Measurements from ENCODE around the gene NADK. TPM values are rescaled to one million over a fixed set of nuclear protein-coding genes. Genes with fewer than 3 reads are reported as not detected.

Gene NADK
- total and polyA plus RNA-seq, 2 of the 13 experiments (the other 11 are each of a cell fraction or from before 2014, with no cell fraction given) = 56.6 to 60.1 TPM

GRCh38 chr1:1748686-1749321 lies 29.5 kb downstream of the NADK start (continued):
- TF ChIP-seq RFX3 (CRISPR knock-in tag; IDR thresholded peaks at IDR 0.05) = no peak
- no peak for TF ChIP-seq ZNF260 (CRISPR knock-in tag; IDR thresholded peaks at IDR 0.05; ENCODE audit: borderline replicate concordance, low read depth)
- TF ChIP-seq ELF3 (CRISPR knock-in tag; IDR thresholded peaks at IDR 0.05) = peak; percentile 92
- TF ChIP-seq ZNF792 (CRISPR knock-in tag; IDR thresholded peaks at IDR 0.05) = no peak
- no peak for TF ChIP-seq FOXO1 (CRISPR knock-in tag; IDR thresholded peaks at IDR 0.05)
- no peak for TF ChIP-seq ZSCAN31 (CRISPR knock-in tag; IDR thresholded peaks at IDR 0.05; ENCODE audit: low read depth)
- no peak for TF ChIP-seq RELA (CRISPR knock-in tag; IDR thresholded peaks at IDR 0.05)
- TF ChIP-seq BORCS8-MEF2B (CRISPR knock-in tag; IDR thresholded peaks at IDR 0.05) = peak; percentile 51; the same call in 1 of the 2 replicates
- no peak for TF ChIP-seq SIX4 (CRISPR knock-in tag; IDR thresholded peaks at IDR 0.05)
- TF ChIP-seq ZFP41 (CRISPR knock-in tag; IDR thresholded peaks at IDR 0.05; ENCODE audit: borderline replicate concordance) = no peak
- TF ChIP-seq ZNF180 (CRISPR knock-in tag; IDR thresholded peaks at IDR 0.05; ENCODE audit: borderline replicate concordance, low read depth) = no peak
- no peak for TF ChIP-seq SRF (IDR thresholded peaks at IDR 0.05; ENCODE audit: low read depth, low read length)
- TF ChIP-seq, protein P1, sequence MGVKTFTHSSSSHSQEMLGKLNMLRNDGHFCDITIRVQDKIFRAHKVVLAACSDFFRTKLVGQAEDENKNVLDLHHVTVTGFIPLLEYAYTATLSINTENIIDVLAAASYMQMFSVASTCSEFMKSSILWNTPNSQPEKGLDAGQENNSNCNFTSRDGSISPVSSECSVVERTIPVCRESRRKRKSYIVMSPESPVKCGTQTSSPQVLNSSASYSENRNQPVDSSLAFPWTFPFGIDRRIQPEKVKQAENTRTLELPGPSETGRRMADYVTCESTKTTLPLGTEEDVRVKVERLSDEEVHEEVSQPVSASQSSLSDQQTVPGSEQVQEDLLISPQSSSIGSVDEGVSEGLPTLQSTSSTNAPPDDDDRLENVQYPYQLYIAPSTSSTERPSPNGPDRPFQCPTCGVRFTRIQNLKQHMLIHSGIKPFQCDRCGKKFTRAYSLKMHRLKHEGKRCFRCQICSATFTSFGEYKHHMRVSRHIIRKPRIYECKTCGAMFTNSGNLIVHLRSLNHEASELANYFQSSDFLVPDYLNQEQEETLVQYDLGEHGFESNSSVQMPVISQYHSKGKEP (CRISPR knock-in tag; IDR thresholded peaks at IDR 0.05) = no peak
- TF ChIP-seq, protein P2, sequence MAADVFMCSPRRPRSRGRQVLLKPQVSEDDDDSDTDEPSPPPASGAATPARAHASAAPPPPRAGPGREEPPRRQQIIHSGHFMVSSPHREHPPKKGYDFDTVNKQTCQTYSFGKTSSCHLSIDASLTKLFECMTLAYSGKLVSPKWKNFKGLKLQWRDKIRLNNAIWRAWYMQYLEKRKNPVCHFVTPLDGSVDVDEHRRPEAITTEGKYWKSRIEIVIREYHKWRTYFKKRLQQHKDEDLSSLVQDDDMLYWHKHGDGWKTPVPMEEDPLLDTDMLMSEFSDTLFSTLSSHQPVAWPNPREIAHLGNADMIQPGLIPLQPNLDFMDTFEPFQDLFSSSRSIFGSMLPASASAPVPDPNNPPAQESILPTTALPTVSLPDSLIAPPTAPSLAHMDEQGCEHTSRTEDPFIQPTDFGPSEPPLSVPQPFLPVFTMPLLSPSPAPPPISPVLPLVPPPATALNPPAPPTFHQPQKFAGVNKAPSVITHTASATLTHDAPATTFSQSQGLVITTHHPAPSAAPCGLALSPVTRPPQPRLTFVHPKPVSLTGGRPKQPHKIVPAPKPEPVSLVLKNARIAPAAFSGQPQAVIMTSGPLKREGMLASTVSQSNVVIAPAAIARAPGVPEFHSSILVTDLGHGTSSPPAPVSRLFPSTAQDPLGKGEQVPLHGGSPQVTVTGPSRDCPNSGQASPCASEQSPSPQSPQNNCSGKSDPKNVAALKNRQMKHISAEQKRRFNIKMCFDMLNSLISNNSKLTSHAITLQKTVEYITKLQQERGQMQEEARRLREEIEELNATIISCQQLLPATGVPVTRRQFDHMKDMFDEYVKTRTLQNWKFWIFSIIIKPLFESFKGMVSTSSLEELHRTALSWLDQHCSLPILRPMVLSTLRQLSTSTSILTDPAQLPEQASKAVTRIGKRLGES (CRISPR knock-in tag; IDR thresholded peaks at IDR 0.05; ENCODE audit: borderline replicate concordance) = no peak
- no peak for TF ChIP-seq ZNF251 (CRISPR knock-in tag; IDR thresholded peaks at IDR 0.05)
- no peak for TF ChIP-seq NCOA5 (CRISPR knock-in tag; IDR thresholded peaks at IDR 0.05)
- TF ChIP-seq, protein P3, sequence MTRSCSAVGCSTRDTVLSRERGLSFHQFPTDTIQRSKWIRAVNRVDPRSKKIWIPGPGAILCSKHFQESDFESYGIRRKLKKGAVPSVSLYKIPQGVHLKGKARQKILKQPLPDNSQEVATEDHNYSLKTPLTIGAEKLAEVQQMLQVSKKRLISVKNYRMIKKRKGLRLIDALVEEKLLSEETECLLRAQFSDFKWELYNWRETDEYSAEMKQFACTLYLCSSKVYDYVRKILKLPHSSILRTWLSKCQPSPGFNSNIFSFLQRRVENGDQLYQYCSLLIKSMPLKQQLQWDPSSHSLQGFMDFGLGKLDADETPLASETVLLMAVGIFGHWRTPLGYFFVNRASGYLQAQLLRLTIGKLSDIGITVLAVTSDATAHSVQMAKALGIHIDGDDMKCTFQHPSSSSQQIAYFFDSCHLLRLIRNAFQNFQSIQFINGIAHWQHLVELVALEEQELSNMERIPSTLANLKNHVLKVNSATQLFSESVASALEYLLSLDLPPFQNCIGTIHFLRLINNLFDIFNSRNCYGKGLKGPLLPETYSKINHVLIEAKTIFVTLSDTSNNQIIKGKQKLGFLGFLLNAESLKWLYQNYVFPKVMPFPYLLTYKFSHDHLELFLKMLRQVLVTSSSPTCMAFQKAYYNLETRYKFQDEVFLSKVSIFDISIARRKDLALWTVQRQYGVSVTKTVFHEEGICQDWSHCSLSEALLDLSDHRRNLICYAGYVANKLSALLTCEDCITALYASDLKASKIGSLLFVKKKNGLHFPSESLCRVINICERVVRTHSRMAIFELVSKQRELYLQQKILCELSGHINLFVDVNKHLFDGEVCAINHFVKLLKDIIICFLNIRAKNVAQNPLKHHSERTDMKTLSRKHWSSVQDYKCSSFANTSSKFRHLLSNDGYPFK (CRISPR knock-in tag; IDR thresholded peaks at IDR 0.05; ENCODE audit: borderline replicate concordance) = no peak
- no peak for TF ChIP-seq GATAD2A (CRISPR knock-in tag; IDR thresholded peaks at IDR 0.05)
- no peak for TF ChIP-seq ZNF879 (CRISPR knock-in tag; IDR thresholded peaks at IDR 0.05)
- no peak for TF ChIP-seq RFXANK (CRISPR knock-in tag; IDR thresholded peaks at IDR 0.05)
- TF ChIP-seq ZNF772 (CRISPR knock-in tag; IDR thresholded peaks at IDR 0.05) = 0 out of 2 replicates have a peak, but pooled peaks have one; percentile 32
- no peak for TF ChIP-seq ZFP36 (IDR thresholded peaks at IDR 0.05; ENCODE audit: borderline replicate concordance, low read depth, low read length, partially characterized antibody)
- no peak for TF ChIP-seq ZNF276 (CRISPR knock-in tag; IDR thresholded peaks at IDR 0.05; ENCODE audit: low read depth)

Measured in HepG2 (cell line).